ENCODE measurements around the gene CDH12.

- TF ChIP-seq CTCF (IDR thresholded peaks at IDR 0.05) (no peak), POLR2A (IDR thresholded peaks at IDR 0.05) (no peak)
Measured at GRCh38 chr5:22835686-22836085, 17.5 kb downstream of the CDH12 start.

Data from lower leg skin (tissue), 3 donors.